ENCODE data around the gene FLVCR1.

The FLVCR1 gene

GRCh38 chr1:212945056-212945455, 87.0 kb downstream of the FLVCR1 start:
- no peak overlapping the region for H3K4me3 ChIP-seq (ENCODE audit: low read depth, low read length)

- H3K4me3 ChIP-seq (ENCODE audit: low read depth, low read length): no peak overlapping the region
Measured at GRCh38 chr1:212945463-212946160, 87.5 kb downstream of the FLVCR1 start.

DNA sequence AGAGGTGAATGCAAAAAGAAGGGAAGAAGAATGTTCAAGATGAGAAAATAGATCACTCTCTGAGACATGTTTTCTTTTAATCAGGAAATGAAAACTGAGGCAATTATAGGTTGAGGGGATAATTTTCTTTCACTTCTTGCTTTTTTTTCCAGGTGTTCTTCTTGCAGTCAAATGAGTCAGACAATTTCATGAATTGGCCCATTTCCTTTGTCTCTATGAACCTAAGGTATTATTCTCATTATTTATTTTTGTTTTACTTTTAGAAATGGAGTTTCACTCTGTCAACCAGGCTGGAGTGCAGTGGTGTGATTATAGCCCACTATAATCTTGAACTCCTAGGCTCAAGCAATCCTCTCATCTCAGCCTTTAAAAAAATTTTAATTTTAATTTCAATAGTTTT, 88.8 kb downstream of the FLVCR1 start:
- H3K4me3 ChIP-seq (ENCODE audit: low read depth, low read length): no peak overlapping the region
